ENCODE results near the gene SLC30A7. TPM values are rescaled to one million over a fixed set of nuclear protein-coding genes. Genes with fewer than 3 reads are reported as not detected.
"Not testable (repeated sequence)": the region's sequence is repeated elsewhere in the genome, so short reads cannot be mapped to it uniquely, and the experiment has no call there.

The SLC30A7 gene
- total and polyA plus RNA-seq, 9 donors, result 7.0 to 18.4 (median 9.0) TPM

- no peak overlapping the region for H3K4me3 ChIP-seq (ENCODE audit: low read length)
- no peaks in the 10 kb centered on the region for H3K9me3 ChIP-seq (replicated peaks; ENCODE audit: control insufficient read depth, low read depth, low read length)
- whole genome bisulfite sequencing (ENCODE audit: insufficient coverage), result no CpG with 5 or more reads among the region's 4 CpGs
- no peaks in the 10 kb centered on the region for H3K4me1 ChIP-seq (ENCODE audit: control insufficient read depth, insufficient read depth, low read length)
- H3K36me3 ChIP-seq (ENCODE audit: control insufficient read depth, insufficient read depth, low read length), result no peaks in the 10 kb centered on the region
- no peak overlapping the region for H3K27ac ChIP-seq (ENCODE audit: low read length)
- no peak for DNase-seq
- H3K27me3 ChIP-seq (ENCODE audit: control insufficient read depth, insufficient read depth, low read length), result no peaks in the 10 kb centered on the region
Measured at GRCh38 chr1:100883963-100884362, 11.9 kb upstream of the SLC30A7 start.

- DNase-seq; H3K4me3 ChIP-seq (ENCODE audit: low read length); H3K4me1 ChIP-seq (ENCODE audit: control insufficient read depth, insufficient read depth, low read length); H3K27me3 ChIP-seq (ENCODE audit: control insufficient read depth, insufficient read depth, low read length); H3K27ac ChIP-seq (ENCODE audit: low read length); H3K36me3 ChIP-seq (ENCODE audit: control insufficient read depth, insufficient read depth, low read length): not testable (repeated sequence)
- no CpG with 5 or more reads among the region's 1 CpG for WGBS (ENCODE audit: insufficient coverage)
- H3K9me3 ChIP-seq (replicated peaks; ENCODE audit: control insufficient read depth, low read depth, low read length), result peaks cover 14% of the 10 kb centered on the region
Measured at GRCh38 chr1:100889007-100889406, 6.9 kb upstream of the SLC30A7 start.

GRCh38 chr1:100889869-100890482, 5.9 kb upstream of the SLC30A7 start:
- WGBS (ENCODE audit: insufficient coverage), result 100% methylated on average over 2 of the region's 2 CpGs
- H3K27me3 ChIP-seq (ENCODE audit: control insufficient read depth, insufficient read depth, low read length); H3K36me3 ChIP-seq (ENCODE audit: control insufficient read depth, insufficient read depth, low read length); H3K4me3 ChIP-seq (ENCODE audit: low read length); H3K27ac ChIP-seq (ENCODE audit: low read length); DNase-seq; H3K4me1 ChIP-seq (ENCODE audit: control insufficient read depth, insufficient read depth, low read length): not testable (repeated sequence)
- peaks cover 14% of the 10 kb centered on the region for H3K9me3 ChIP-seq (replicated peaks; ENCODE audit: control insufficient read depth, low read depth, low read length)

- no peak for DNase-seq
- 100% methylated on average over 1 of the region's 1 CpG for WGBS (ENCODE audit: insufficient coverage)
- no peaks in the 10 kb centered on the region for H3K27me3 ChIP-seq (ENCODE audit: control insufficient read depth, insufficient read depth, low read length)
- no peak overlapping the region for H3K27ac ChIP-seq (ENCODE audit: low read length)
- peaks cover 14% of the 10 kb centered on the region for H3K9me3 ChIP-seq (replicated peaks; ENCODE audit: control insufficient read depth, low read depth, low read length)
- H3K36me3 ChIP-seq (ENCODE audit: control insufficient read depth, insufficient read depth, low read length), result peaks cover 8% of the 10 kb centered on the region
- no peak overlapping the region for H3K4me3 ChIP-seq (ENCODE audit: low read length)
- no peaks in the 10 kb centered on the region for H3K4me1 ChIP-seq (ENCODE audit: control insufficient read depth, insufficient read depth, low read length)
Measured at GRCh38 chr1:100891380-100891779, 4.5 kb upstream of the SLC30A7 start.

- peaks cover 14% of the 10 kb centered on the region for H3K9me3 ChIP-seq (replicated peaks; ENCODE audit: control insufficient read depth, low read depth, low read length)
- no peak overlapping the region for H3K4me3 ChIP-seq (ENCODE audit: low read length)
- H3K27ac ChIP-seq (ENCODE audit: low read length), result no peak overlapping the region
- DNase-seq, result no peak
- 83% methylated on average over 1 of the region's 3 CpGs for WGBS (ENCODE audit: insufficient coverage)
- peaks cover 4% of the 10 kb centered on the region for H3K4me1 ChIP-seq (ENCODE audit: control insufficient read depth, insufficient read depth, low read length)
- no peaks in the 10 kb centered on the region for H3K27me3 ChIP-seq (ENCODE audit: control insufficient read depth, insufficient read depth, low read length)
- H3K36me3 ChIP-seq (ENCODE audit: control insufficient read depth, insufficient read depth, low read length), result peaks cover 8% of the 10 kb centered on the region
Measured at GRCh38 chr1:100892554-100892953, 3.3 kb upstream of the SLC30A7 start.

- WGBS (ENCODE audit: insufficient coverage), result no CpG with 5 or more reads among the region's 2 CpGs
- Histone ChIP-seq H3K36me3 (ENCODE audit: control insufficient read depth, insufficient read depth, low read length) (peaks cover 8% of the 10 kb centered on the region), H3K4me3 (ENCODE audit: low read length) (peak overlapping the region; percentile 94), H3K27ac (ENCODE audit: low read length) (peak overlapping the region; percentile 98), H3K27me3 (ENCODE audit: control insufficient read depth, insufficient read depth, low read length) (no peaks in the 10 kb centered on the region), H3K9me3 (replicated peaks; ENCODE audit: control insufficient read depth, low read depth, low read length) (peaks cover 14% of the 10 kb centered on the region), H3K4me1 (ENCODE audit: control insufficient read depth, insufficient read depth, low read length) (peaks cover 4% of the 10 kb centered on the region)
- peak; percentile 6 for DNase-seq
Measured at GRCh38 chr1:100893718-100894117, 2.2 kb upstream of the SLC30A7 start.

- Histone ChIP-seq H3K4me3 (ENCODE audit: low read length) (peak within 1 kb of the TSS; percentile 94), H3K36me3 (ENCODE audit: control insufficient read depth, insufficient read depth, low read length) (peaks cover 8% of the 10 kb centered on the region), H3K9me3 (replicated peaks; ENCODE audit: control insufficient read depth, low read depth, low read length) (peaks cover 5% of the 10 kb centered on the region), H3K27ac (ENCODE audit: low read length) (peak within 1 kb of the TSS; percentile 98), H3K4me1 (ENCODE audit: control insufficient read depth, insufficient read depth, low read length) (peaks cover 4% of the 10 kb centered on the region), H3K27me3 (ENCODE audit: control insufficient read depth, insufficient read depth, low read length) (no peaks in the 10 kb centered on the region)
- WGBS (ENCODE audit: insufficient coverage), result 0% methylated on average over 42 of the region's 47 CpGs
- DNase-seq, result peak; percentile 96
Measured at GRCh38 chr1:100894603-100895539, 1.0 kb upstream of the SLC30A7 start, which contains the start of gene EXTL2. Gene EXTL2, minus strand, starts transcription at chr1:100894842. Its CDS starts 6,085 bp downstream, at chr1:100888757.

- Histone ChIP-seq H3K4me3 (ENCODE audit: low read length) (peak overlapping the region; percentile 94), H3K4me1 (ENCODE audit: control insufficient read depth, insufficient read depth, low read length) (peaks cover 4% of the 10 kb centered on the region), H3K27me3 (ENCODE audit: control insufficient read depth, insufficient read depth, low read length) (no peaks in the 10 kb centered on the region), H3K36me3 (ENCODE audit: control insufficient read depth, insufficient read depth, low read length) (peaks cover 6% of the 10 kb centered on the region), H3K9me3 (replicated peaks; ENCODE audit: control insufficient read depth, low read depth, low read length) (no peaks in the 10 kb centered on the region), H3K27ac (ENCODE audit: low read length) (peak overlapping the region; percentile 98)
- DNase-seq, result peak; percentile 55
- WGBS (ENCODE audit: insufficient coverage), result 0% methylated on average over 5 of the region's 12 CpGs
Measured at GRCh38 chr1:100896481-100896982, 642 bp downstream of the SLC30A7 start.

GRCh38 chr1:100902365-100902764, 6.5 kb downstream of the SLC30A7 start:
- no peaks in the 10 kb centered on the region for H3K27me3 ChIP-seq (ENCODE audit: control insufficient read depth, insufficient read depth, low read length)
- peaks cover 16% of the 10 kb centered on the region for H3K36me3 ChIP-seq (ENCODE audit: control insufficient read depth, insufficient read depth, low read length)
- DNase-seq, result no peak
- H3K4me1 ChIP-seq (ENCODE audit: control insufficient read depth, insufficient read depth, low read length), result no peaks in the 10 kb centered on the region
- no CpG with 5 or more reads among the region's 1 CpG for WGBS (ENCODE audit: insufficient coverage)
- no peak overlapping the region for H3K4me3 ChIP-seq (ENCODE audit: low read length)
- no peaks in the 10 kb centered on the region for H3K9me3 ChIP-seq (replicated peaks; ENCODE audit: control insufficient read depth, low read depth, low read length)
- no peak overlapping the region for H3K27ac ChIP-seq (ENCODE audit: low read length)

GRCh38 chr1:100903777-100904176, 7.9 kb downstream of the SLC30A7 start:
- Histone ChIP-seq H3K36me3 (ENCODE audit: control insufficient read depth, insufficient read depth, low read length) (peaks cover 20% of the 10 kb centered on the region), H3K27me3 (ENCODE audit: control insufficient read depth, insufficient read depth, low read length) (no peaks in the 10 kb centered on the region), H3K27ac (ENCODE audit: low read length) (no peak overlapping the region), H3K4me1 (ENCODE audit: control insufficient read depth, insufficient read depth, low read length) (no peaks in the 10 kb centered on the region), H3K9me3 (replicated peaks; ENCODE audit: control insufficient read depth, low read depth, low read length) (no peaks in the 10 kb centered on the region), H3K4me3 (ENCODE audit: low read length) (no peak overlapping the region)
- no peak for DNase-seq
- whole genome bisulfite sequencing (ENCODE audit: insufficient coverage), result no CpG with 5 or more reads among the region's 1 CpG

Measured in muscle of leg (tissue), 11 donors.